ENCODE data around the gene PDSS2.

Gene PDSS2

GRCh38 chr6:107409942-107410341 is 49.4 kb downstream of the PDSS2 start:
- no peak overlapping the region for H3K27ac ChIP-seq (ENCODE audit: low read depth, low read length)
- H3F3A ChIP-seq (ENCODE audit: insufficient read depth): no peaks in the 10 kb centered on the region; the same call in 1 of the 2 replicates

GRCh38 chr6:107408714-107409113 is 50.6 kb downstream of the PDSS2 start:
- Histone ChIP-seq H2AFZ (ENCODE audit: low read depth, low read length, severe bottlenecking) (no peak overlapping the region), H3K4me3 (ENCODE audit: insufficient read depth, low read length, poor library complexity, severe bottlenecking) (no peak overlapping the region), H4K20me1 (ENCODE audit: low read depth, low read length) (no peaks in the 10 kb centered on the region), H3K27ac (ENCODE audit: low read depth, low read length) (no peak overlapping the region), H3K9me2 (replicated peaks; ENCODE audit: insufficient read depth, low read length) (no peaks in the 10 kb centered on the region), H3K27me3 (ENCODE audit: low read length) (no peaks in the 10 kb centered on the region), H3F3A (ENCODE audit: insufficient read depth) (no peaks in the 10 kb centered on the region; the same call in 1 of the 2 replicates), H3K9ac (ENCODE audit: low read length) (no peak overlapping the region), H3K79me2 (ENCODE audit: insufficient read depth, low read length) (no peaks in the 10 kb centered on the region; the same call in 1 of the 2 replicates), H3K9me3 (ENCODE audit: insufficient read depth, low read length) (no peaks in the 10 kb centered on the region), H3K4me2 (ENCODE audit: low read depth, low read length, poor library complexity, severe bottlenecking) (no peak overlapping the region), H3K36me3 (ENCODE audit: low read length) (no peaks in the 10 kb centered on the region)
- no peak for TF ChIP-seq EZH2phosphoT487 (conservative IDR thresholded peaks at IDR 0.05; ENCODE audit: low read length)
- TF ChIP-seq CTCF (IDR thresholded peaks at IDR 0.05; ENCODE audit: insufficient read depth, low read length, poor library complexity, severe bottlenecking): no peak

More at GRCh38 chr6:107409942-107410341, 49.4 kb downstream of the PDSS2 start:
- Histone ChIP-seq H2AFZ (ENCODE audit: low read depth, low read length, severe bottlenecking) (no peak overlapping the region), H3K9ac (ENCODE audit: low read length) (no peak overlapping the region), H3K9me3 (ENCODE audit: insufficient read depth, low read length) (no peaks in the 10 kb centered on the region), H3K27me3 (ENCODE audit: low read length) (no peaks in the 10 kb centered on the region), H3K4me2 (ENCODE audit: low read depth, low read length, poor library complexity, severe bottlenecking) (no peak overlapping the region), H4K20me1 (ENCODE audit: low read depth, low read length) (no peaks in the 10 kb centered on the region), H3K4me3 (ENCODE audit: insufficient read depth, low read length, poor library complexity, severe bottlenecking) (no peak overlapping the region), H3K36me3 (ENCODE audit: low read length) (no peaks in the 10 kb centered on the region), H3K79me2 (ENCODE audit: insufficient read depth, low read length) (no peaks in the 10 kb centered on the region; the same call in 1 of the 2 replicates), H3K9me2 (replicated peaks; ENCODE audit: insufficient read depth, low read length) (no peaks in the 10 kb centered on the region)
- TF ChIP-seq CTCF (IDR thresholded peaks at IDR 0.05; ENCODE audit: insufficient read depth, low read length, poor library complexity, severe bottlenecking): no peak

GRCh38 chr6:107405002-107405401 is 54.4 kb downstream of the PDSS2 start:
- Histone ChIP-seq H4K20me1 (ENCODE audit: low read depth, low read length) (no peaks in the 10 kb centered on the region), H3K9me2 (replicated peaks; ENCODE audit: insufficient read depth, low read length) (no peaks in the 10 kb centered on the region), H3F3A (ENCODE audit: insufficient read depth) (no peaks in the 10 kb centered on the region; the same call in 1 of the 2 replicates), H3K9me3 (ENCODE audit: insufficient read depth, low read length) (no peaks in the 10 kb centered on the region), H3K27ac (ENCODE audit: low read depth, low read length) (no peak overlapping the region), H3K4me3 (ENCODE audit: insufficient read depth, low read length, poor library complexity, severe bottlenecking) (no peak overlapping the region), H3K4me2 (ENCODE audit: low read depth, low read length, poor library complexity, severe bottlenecking) (no peak overlapping the region), H3K79me2 (ENCODE audit: insufficient read depth, low read length) (peaks cover 3% of the 10 kb centered on the region; the same call in 1 of the 2 replicates), H3K27me3 (ENCODE audit: low read length) (no peaks in the 10 kb centered on the region), H2AFZ (ENCODE audit: low read depth, low read length, severe bottlenecking) (no peak overlapping the region), H3K9ac (ENCODE audit: low read length) (no peak overlapping the region), H3K36me3 (ENCODE audit: low read length) (no peaks in the 10 kb centered on the region)
- TF ChIP-seq EZH2phosphoT487 (conservative IDR thresholded peaks at IDR 0.05; ENCODE audit: low read length): no peak

GRCh38 chr6:107402533-107402932 is 56.8 kb downstream of the PDSS2 start:
- no peaks in the 10 kb centered on the region for H3K9me3 ChIP-seq (ENCODE audit: insufficient read depth, low read length)
- no peak overlapping the region for H2AFZ ChIP-seq (ENCODE audit: low read depth, low read length, severe bottlenecking)
- no peaks in the 10 kb centered on the region for H3K9me2 ChIP-seq (replicated peaks; ENCODE audit: insufficient read depth, low read length)
- no peaks in the 10 kb centered on the region for H3K36me3 ChIP-seq (ENCODE audit: low read length)
- no peak overlapping the region for H3K9ac ChIP-seq (ENCODE audit: low read length)
- H4K20me1 ChIP-seq (ENCODE audit: low read depth, low read length): no peaks in the 10 kb centered on the region
- no peak overlapping the region for H3K27ac ChIP-seq (ENCODE audit: low read depth, low read length)
- H3K79me2 ChIP-seq (ENCODE audit: insufficient read depth, low read length): peaks cover 3% of the 10 kb centered on the region; the same call in 1 of the 2 replicates
- H3K4me3 ChIP-seq (ENCODE audit: insufficient read depth, low read length, poor library complexity, severe bottlenecking): no peak overlapping the region
- H3F3A ChIP-seq (ENCODE audit: insufficient read depth): no peaks in the 10 kb centered on the region; the same call in 1 of the 2 replicates
- no peak for TF ChIP-seq EZH2phosphoT487 (conservative IDR thresholded peaks at IDR 0.05; ENCODE audit: low read length)
- no peak for TF ChIP-seq CTCF (IDR thresholded peaks at IDR 0.05; ENCODE audit: insufficient read depth, low read length, poor library complexity, severe bottlenecking)
- H3K27me3 ChIP-seq (ENCODE audit: low read length): no peaks in the 10 kb centered on the region
- H3K4me2 ChIP-seq (ENCODE audit: low read depth, low read length, poor library complexity, severe bottlenecking): no peak overlapping the region

Data from SU-DHL-6 (cell line).